OCI-LY3 (cell line): ENCODE measurements around the gene PZP.

Experiments used
- EZH2phosphoT487 ChIP-seq: fragments of 200-600 bp; shearing (Covaris generic); IDR thresholded peaks from 2 replicates; pipeline ENCODE4 v1.6.1; 2018; ENCODE audit warnings: antibody characterized with exemption, mixed run types, low read depth
- TF ChIP-seq, protein P1 (sequence below): fragments of 200-600, 300-600 bp; sonication (generic); IDR thresholded peaks from 2 replicates; pipeline ENCODE4 v1.5.1; 2014; ENCODE audit warnings: antibody characterized with exemption, low read length, low read depth

DNA sequence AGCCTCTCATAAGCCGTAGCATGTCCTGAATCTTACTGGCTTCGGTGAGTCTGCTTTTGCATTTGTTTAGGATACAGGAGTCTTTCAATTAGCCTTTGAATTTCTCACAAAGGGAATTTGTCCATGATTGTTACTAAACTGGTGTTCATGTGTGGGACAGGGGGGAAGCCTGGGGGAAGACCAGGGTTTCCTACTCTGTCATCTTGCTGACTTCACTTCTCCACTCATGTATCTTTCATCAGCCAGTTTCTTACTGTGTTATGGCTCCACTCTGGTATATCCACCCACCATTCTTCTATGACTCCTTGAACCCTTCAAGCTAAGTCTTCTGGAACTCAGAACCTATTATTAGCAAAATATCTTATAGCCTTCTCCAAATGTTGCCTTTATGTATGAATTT, 60.7 kb downstream of the PZP start:
- TF ChIP-seq EZH2phosphoT487 = no peak
- TF ChIP-seq, protein P1, sequence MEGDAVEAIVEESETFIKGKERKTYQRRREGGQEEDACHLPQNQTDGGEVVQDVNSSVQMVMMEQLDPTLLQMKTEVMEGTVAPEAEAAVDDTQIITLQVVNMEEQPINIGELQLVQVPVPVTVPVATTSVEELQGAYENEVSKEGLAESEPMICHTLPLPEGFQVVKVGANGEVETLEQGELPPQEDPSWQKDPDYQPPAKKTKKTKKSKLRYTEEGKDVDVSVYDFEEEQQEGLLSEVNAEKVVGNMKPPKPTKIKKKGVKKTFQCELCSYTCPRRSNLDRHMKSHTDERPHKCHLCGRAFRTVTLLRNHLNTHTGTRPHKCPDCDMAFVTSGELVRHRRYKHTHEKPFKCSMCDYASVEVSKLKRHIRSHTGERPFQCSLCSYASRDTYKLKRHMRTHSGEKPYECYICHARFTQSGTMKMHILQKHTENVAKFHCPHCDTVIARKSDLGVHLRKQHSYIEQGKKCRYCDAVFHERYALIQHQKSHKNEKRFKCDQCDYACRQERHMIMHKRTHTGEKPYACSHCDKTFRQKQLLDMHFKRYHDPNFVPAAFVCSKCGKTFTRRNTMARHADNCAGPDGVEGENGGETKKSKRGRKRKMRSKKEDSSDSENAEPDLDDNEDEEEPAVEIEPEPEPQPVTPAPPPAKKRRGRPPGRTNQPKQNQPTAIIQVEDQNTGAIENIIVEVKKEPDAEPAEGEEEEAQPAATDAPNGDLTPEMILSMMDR = no peak
